Neural progenitor cell (in vitro differentiated cells): ENCODE data around the gene GARIN5A.

ENCODE experiments used
- CTCF ChIP-seq: fragments of 200-600 bp; sonication (generic); IDR thresholded peaks from 2 replicates; pipeline ENCODE4 v1.5.1; 2017; ENCODE audit warnings: antibody characterized with exemption, mild to moderate bottlenecking
- EZH2 ChIP-seq: fragments of 200-600 bp; sonication (generic); IDR thresholded peaks from 2 replicates; pipeline ENCODE4 v1.6.1; 2017; ENCODE audit warnings: antibody characterized with exemption, mild to moderate bottlenecking, moderate library complexity
- EZH2phosphoT487 ChIP-seq: fragments of 200-600 bp; sonication (generic); IDR thresholded peaks from 2 replicates; pipeline ENCODE4 v1.6.1; 2017; ENCODE audit warnings: antibody characterized with exemption

GRCh38 chr19:50417111-50418081 is 59.3 kb downstream of the GARIN5A start:
- TF ChIP-seq CTCF (no peak), EZH2phosphoT487 (no peak), EZH2 (no peak)
